Fibroblast of villous mesenchyme (primary cell): Measurements from ENCODE around the gene RHOH. TPM values are rescaled to one million over a fixed set of nuclear protein-coding genes. Genes with fewer than 3 reads are reported as not detected.

ENCODE experiments used
- DNase-seq: peaks from one replicate; pipeline ENCODE4 v3.0.0-alpha.2; 2010; ENCODE audit warnings: low read depth
- H3K4me3 ChIP-seq: 2 replicates; pipeline ENCODE4 v1.5.1; 2011; ENCODE audit warnings: low read depth, mild to moderate bottlenecking, low read length
- total RNA-seq: library from RNA; depleted of rRNA; stranded (reverse); fragments of >200 nt; gene quantifications from 2 replicates; pipeline ENCODE4 v1.2.3, GENCODE V29; 2012
- TF ChIP-seq, protein P1 (sequence below): IDR thresholded peaks from 2 replicates; pipeline ENCODE4 v1.5.1; 2012; ENCODE audit warnings: low read depth, mild to moderate bottlenecking, low read length; ENCODE audit not compliant: insufficient read depth

RHOH gene
- total RNA-seq, 1 donor: not detected

DNA sequence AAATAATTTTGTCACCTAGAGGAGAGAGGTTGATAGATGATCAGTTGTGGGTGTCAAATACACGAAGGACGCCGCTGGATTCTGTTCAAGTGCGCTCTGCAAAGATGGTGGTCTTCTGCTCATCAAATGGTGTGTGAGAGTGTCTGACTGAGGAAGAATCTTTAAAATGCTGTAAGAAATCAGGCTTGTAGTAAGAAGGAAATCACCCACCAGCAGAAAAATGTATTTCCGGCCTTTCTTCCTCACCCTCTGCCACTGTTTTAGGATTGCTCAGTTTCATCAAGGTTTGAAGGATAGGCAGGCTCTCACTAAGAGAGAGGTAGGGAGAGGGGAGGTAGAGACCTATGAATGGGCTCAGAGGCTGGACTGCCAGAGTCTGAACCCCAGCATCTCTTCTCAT, 28.7 kb downstream of the RHOH start:
- H3K4me3 ChIP-seq: no peak overlapping the region
- no peak for DNase-seq
- TF ChIP-seq, protein P1, sequence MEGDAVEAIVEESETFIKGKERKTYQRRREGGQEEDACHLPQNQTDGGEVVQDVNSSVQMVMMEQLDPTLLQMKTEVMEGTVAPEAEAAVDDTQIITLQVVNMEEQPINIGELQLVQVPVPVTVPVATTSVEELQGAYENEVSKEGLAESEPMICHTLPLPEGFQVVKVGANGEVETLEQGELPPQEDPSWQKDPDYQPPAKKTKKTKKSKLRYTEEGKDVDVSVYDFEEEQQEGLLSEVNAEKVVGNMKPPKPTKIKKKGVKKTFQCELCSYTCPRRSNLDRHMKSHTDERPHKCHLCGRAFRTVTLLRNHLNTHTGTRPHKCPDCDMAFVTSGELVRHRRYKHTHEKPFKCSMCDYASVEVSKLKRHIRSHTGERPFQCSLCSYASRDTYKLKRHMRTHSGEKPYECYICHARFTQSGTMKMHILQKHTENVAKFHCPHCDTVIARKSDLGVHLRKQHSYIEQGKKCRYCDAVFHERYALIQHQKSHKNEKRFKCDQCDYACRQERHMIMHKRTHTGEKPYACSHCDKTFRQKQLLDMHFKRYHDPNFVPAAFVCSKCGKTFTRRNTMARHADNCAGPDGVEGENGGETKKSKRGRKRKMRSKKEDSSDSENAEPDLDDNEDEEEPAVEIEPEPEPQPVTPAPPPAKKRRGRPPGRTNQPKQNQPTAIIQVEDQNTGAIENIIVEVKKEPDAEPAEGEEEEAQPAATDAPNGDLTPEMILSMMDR: no peak

DNA sequence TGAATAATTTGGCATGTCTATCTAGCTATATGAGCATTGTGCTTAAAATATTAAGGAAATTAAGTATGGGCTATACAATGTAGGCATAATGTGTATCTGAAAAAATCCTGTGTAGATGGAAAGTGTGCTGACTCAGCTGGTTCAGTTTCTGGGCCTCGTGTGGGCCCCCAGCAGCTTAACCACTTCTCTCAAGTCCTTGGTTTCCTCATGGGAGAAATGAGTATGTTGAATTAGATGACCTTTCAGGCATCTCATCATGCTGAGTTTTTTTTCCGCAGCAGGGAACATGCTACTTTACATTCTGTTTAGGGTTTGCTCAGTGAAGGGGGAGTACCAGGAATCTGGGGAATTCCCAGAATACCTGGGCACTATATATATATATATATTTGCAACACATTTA, 30.5 kb downstream of the RHOH start:
- H3K4me3 ChIP-seq: no peak overlapping the region
- no peak for DNase-seq
- TF ChIP-seq, protein P1: no peak

DNA sequence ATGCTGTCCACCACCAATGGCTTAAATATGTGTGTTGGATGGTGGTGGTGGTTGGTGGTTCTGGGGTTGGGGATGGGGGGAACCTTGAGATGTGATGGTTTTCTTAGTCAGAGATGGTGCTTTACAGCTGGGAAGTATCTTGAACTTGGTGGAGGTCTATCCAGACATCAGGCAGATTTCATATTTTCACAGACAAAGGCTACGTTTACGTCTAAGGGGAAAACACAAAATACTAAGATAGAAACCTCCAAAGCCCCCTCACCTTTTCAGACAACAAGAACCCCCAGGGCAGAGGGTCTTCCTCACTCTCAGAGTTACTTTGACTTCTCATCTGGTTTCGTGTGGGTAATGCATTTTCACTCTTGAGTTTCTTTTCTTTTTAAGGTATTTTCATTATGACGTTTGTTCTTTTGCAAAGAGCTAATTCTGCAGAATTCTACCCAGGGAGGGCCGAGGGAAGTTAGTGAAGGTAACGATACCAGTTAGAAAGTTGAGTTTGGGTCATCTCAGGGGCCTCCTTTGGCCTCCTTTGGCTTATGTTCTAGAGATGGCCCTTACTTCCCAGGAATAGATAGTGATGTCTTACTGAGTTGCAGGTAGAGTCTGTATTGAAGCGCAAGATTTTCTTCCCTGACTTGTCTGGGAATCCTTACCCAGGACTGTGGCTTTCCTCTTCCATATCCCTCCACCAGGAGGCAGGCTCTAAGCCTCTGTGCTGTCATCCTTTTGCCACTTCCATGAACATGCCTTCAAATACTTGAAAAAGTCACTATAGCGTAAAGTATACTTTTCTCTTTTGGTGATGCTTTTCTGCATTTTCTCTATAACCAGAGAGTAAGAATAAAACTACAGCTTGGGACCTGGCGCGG, 31.9 kb downstream of the RHOH start:
- no peak for DNase-seq
- no peak overlapping the region for H3K4me3 ChIP-seq
- TF ChIP-seq, protein P1: peak; percentile 51

DNA sequence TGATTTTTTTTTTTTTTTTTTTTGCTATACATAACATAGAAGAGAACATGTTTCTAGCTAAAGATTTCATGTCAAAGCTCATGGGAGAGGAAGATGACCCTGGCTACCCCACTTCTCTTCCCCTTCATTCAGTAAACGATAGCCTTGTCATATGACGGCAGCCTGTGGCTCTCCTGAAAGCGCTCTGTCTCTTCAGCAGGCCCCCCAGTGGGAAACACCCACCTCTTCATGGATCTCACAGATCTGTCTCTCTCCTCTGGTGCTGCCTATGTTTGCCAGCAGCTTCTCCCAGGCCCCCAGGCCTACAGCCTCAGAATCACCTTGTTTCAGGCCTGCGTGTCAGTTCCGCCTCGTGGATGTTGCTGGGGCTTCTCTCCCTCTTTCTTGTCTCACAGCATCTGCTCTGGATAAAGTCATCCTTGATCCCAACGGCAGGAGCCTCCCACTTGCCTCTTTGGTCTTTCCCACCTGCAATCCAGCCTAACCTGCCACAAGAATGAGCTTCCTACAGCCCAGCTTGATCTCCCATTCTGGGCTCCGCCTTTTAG, 34.6 kb downstream of the RHOH start:
- no peak overlapping the region for H3K4me3 ChIP-seq

DNA sequence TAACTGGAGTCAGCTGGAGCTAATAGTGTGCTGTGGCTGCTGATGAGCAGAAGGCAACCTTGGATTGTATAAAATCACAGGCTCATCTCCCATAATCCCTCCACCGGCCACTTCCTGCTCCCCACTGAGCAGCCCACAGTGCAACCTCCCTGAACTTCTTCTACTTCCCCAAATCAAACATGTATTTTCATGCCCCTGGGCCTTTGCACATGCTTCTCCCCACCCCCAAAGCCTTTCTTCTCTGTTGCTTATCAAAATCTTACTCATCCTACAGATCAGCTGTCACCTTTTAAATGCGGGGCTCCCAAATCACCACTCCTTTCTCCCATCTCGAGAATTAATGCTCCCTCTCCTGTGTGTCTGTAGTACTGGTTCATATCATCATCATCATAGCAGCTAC, 35.8 kb downstream of the RHOH start:
- TF ChIP-seq, protein P1: no peak
- no peak overlapping the region for H3K4me3 ChIP-seq

More for the DNA sequence above, 34.6 kb downstream of the RHOH start:
- TF ChIP-seq, protein P1: no peak
- no peak for DNase-seq

DNA sequence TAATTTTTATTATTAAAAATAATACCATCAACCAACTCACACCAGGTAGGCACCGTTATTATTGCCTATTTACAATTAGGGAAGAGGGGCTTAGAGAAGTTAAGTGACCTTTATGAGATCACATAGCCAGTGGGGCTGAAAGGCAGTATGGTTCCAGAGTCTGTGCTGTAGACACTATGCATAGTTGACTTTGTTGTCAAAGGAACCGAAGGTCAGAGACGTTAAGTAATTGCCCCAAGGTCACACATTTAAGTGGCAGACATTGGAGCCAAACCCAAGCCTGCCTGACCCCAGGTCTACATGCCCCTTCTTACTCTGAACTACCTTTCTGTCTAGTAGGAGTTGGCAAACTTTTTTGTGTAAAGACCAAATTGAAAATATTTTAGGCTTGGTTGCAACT, 36.4 kb downstream of the RHOH start:
- no peak for DNase-seq
- H3K4me3 ChIP-seq: no peak overlapping the region
- TF ChIP-seq, protein P1: no peak

More for the DNA sequence above, 35.8 kb downstream of the RHOH start:
- DNase-seq: no peak
